Progenitor cell of endocrine pancreas (in vitro differentiated cells): ENCODE results near the gene LDLRAD2. TPM values are rescaled to one million over a fixed set of nuclear protein-coding genes. Genes with fewer than 3 reads are reported as not detected.
A peak's percentile ranks its signal among the peaks of the same experiment; 100 is the strongest.

Experiments
- DNase-seq: peaks from one replicate; pipeline ENCODE4 v3.0.0; 2021; ENCODE audit warnings: low spot score; ENCODE audit not compliant: unreplicated experiment
- H3K27ac Mint-ChIP-seq: 2 replicates; pipeline ENCODE4 v1.8.0; 2021; ENCODE audit warnings: mild to moderate bottlenecking, moderate library complexity, mixed read lengths
- H3K27me3 Mint-ChIP-seq: 2 replicates; pipeline ENCODE4 v1.8.0; 2021; ENCODE audit warnings: mixed read lengths
- H3K36me3 Mint-ChIP-seq: 2 replicates; pipeline ENCODE4 v1.8.0; 2022; ENCODE audit warnings: mixed read lengths; ENCODE audit not compliant: insufficient read depth
- H3K4me1 Mint-ChIP-seq: 2 replicates; pipeline ENCODE4 v1.8.0; 2021; ENCODE audit warnings: low read depth, mixed read lengths
- H3K4me3 Mint-ChIP-seq: 2 replicates; pipeline ENCODE4 v1.8.0; 2021; ENCODE audit warnings: low read depth, mild to moderate bottlenecking, moderate library complexity, mixed read lengths
- H3K9me3 Mint-ChIP-seq: 2 replicates; pipeline ENCODE4 v1.8.0; 2021; ENCODE audit warnings: low read depth, mixed read lengths
- CTCF ChIP-seq: fragments of 200-600 bp; sonication (generic); IDR thresholded peaks from one replicate; pipeline ENCODE4 v1.5.0; 2021; ENCODE audit warnings: antibody characterized with exemption, mild to moderate bottlenecking; ENCODE audit not compliant: unreplicated experiment
- total RNA-seq: library from RNA; stranded (reverse); gene quantifications from 2 replicates; pipeline ENCODE4 v1.2.1, GENCODE V29; 2021

The LDLRAD2 gene
- total RNA-seq, 1 donor from 2014 or later = 0.77 TPM

- Mint-ChIP-seq H3K9me3 (no peaks in the 10 kb centered on the region), H3K27ac (peak overlapping the region; percentile 78), H3K36me3 (peaks cover 45% of the 10 kb centered on the region), H3K4me1 (no peaks in the 10 kb centered on the region), H3K27me3 (no peaks in the 10 kb centered on the region), H3K4me3 (no peak overlapping the region)
- no peak for DNase-seq
- no peak for TF ChIP-seq CTCF
Observed at GRCh38 chr1:21834094-21834493, 22.0 kb downstream of the LDLRAD2 start.

- DNase-seq = no peak
- H3K4me3 Mint-ChIP-seq = no peak overlapping the region
- peaks cover 47% of the 10 kb centered on the region for H3K36me3 Mint-ChIP-seq
- no peaks in the 10 kb centered on the region for H3K4me1 Mint-ChIP-seq
- H3K27me3 Mint-ChIP-seq = no peaks in the 10 kb centered on the region
- no peaks in the 10 kb centered on the region for H3K9me3 Mint-ChIP-seq
- H3K27ac Mint-ChIP-seq = no peak overlapping the region
- no peak for TF ChIP-seq CTCF
Observed at GRCh38 chr1:21834666-21835065, 22.6 kb downstream of the LDLRAD2 start.

- no peaks in the 10 kb centered on the region for H3K27me3 Mint-ChIP-seq
- H3K4me1 Mint-ChIP-seq = no peaks in the 10 kb centered on the region
- no peak for DNase-seq
- no peak overlapping the region for H3K4me3 Mint-ChIP-seq
- peak overlapping the region; percentile 59 for H3K27ac Mint-ChIP-seq
- TF ChIP-seq CTCF = no peak
- H3K9me3 Mint-ChIP-seq = no peaks in the 10 kb centered on the region
- H3K36me3 Mint-ChIP-seq = peaks cover 48% of the 10 kb centered on the region
Observed at GRCh38 chr1:21836010-21836409, 23.9 kb downstream of the LDLRAD2 start.

- no peaks in the 10 kb centered on the region for H3K4me1 Mint-ChIP-seq
- H3K36me3 Mint-ChIP-seq = peaks cover 48% of the 10 kb centered on the region
- TF ChIP-seq CTCF = no peak
- no peak overlapping the region for H3K4me3 Mint-ChIP-seq
- no peak overlapping the region for H3K27ac Mint-ChIP-seq
- H3K9me3 Mint-ChIP-seq = no peaks in the 10 kb centered on the region
- DNase-seq = no peak
- no peaks in the 10 kb centered on the region for H3K27me3 Mint-ChIP-seq
Observed at GRCh38 chr1:21836729-21837128, 24.7 kb downstream of the LDLRAD2 start.

GRCh38 chr1:21837476-21837875, 25.4 kb downstream of the LDLRAD2 start:
- DNase-seq = no peak
- no peaks in the 10 kb centered on the region for H3K4me1 Mint-ChIP-seq
- TF ChIP-seq CTCF = no peak
- H3K27me3 Mint-ChIP-seq = no peaks in the 10 kb centered on the region
- no peak overlapping the region for H3K27ac Mint-ChIP-seq
- peaks cover 43% of the 10 kb centered on the region for H3K36me3 Mint-ChIP-seq
- no peak overlapping the region for H3K4me3 Mint-ChIP-seq
- H3K9me3 Mint-ChIP-seq = no peaks in the 10 kb centered on the region
